ENCODE measurements around the gene SLC2A4RG.

GRCh38 chr20:63746751-63747315 lies 7.3 kb downstream of the SLC2A4RG start:
- TF ChIP-seq POLR2AphosphoS5 (IDR thresholded peaks at IDR 0.05; ENCODE audit: low read depth, low read length) (no peak), MAX (IDR thresholded peaks at IDR 0.05) (no peak), POLR2A (IDR thresholded peaks at IDR 0.05; ENCODE audit: borderline replicate concordance, extremely low read depth, insufficient read depth, insufficient read length) (no peak), SRF (IDR thresholded peaks at IDR 0.05; ENCODE audit: low read depth) (no peak), RAD21 (IDR thresholded peaks at IDR 0.05; ENCODE audit: low read depth) (no peak)

Measured in HCT116 (cell line).